ENCODE measurements around the gene FSTL5. TPM values are rescaled to one million over a fixed set of nuclear protein-coding genes. Genes with fewer than 3 reads are reported as not detected.
"Not testable (repeated sequence)": the region's sequence is repeated elsewhere in the genome, so short reads cannot be mapped to it uniquely, and the experiment has no call there.

Gene FSTL5
- total and polyA plus RNA-seq, 9 donors = 1.2 to 12.3 (median 2.8) TPM

- Histone ChIP-seq H3K36me3 (ENCODE audit: control insufficient read depth, insufficient read depth, low read length) (no peaks in the 10 kb centered on the region), H3K9me3 (replicated peaks; ENCODE audit: control insufficient read depth, low read depth, low read length) (no peaks in the 10 kb centered on the region), H3K27me3 (ENCODE audit: control insufficient read depth, insufficient read depth, low read length) (no peaks in the 10 kb centered on the region), H3K27ac (ENCODE audit: low read length) (no peak overlapping the region), H3K4me1 (ENCODE audit: control insufficient read depth, insufficient read depth, low read length) (no peaks in the 10 kb centered on the region), H3K4me3 (ENCODE audit: low read length) (no peak overlapping the region)
- DNase-seq = no peak
- 83% methylated on average over 1 of the region's 5 CpGs for whole genome bisulfite sequencing (ENCODE audit: insufficient coverage)
Measured at GRCh38 chr4:162104459-162105124, 59.2 kb downstream of the FSTL5 start.

- not testable (repeated sequence) for H3K4me3 ChIP-seq (ENCODE audit: low read length); H3K4me1 ChIP-seq (ENCODE audit: control insufficient read depth, insufficient read depth, low read length); H3K9me3 ChIP-seq (replicated peaks; ENCODE audit: control insufficient read depth, low read depth, low read length); DNase-seq; H3K36me3 ChIP-seq (ENCODE audit: control insufficient read depth, insufficient read depth, low read length); H3K27ac ChIP-seq (ENCODE audit: low read length); H3K27me3 ChIP-seq (ENCODE audit: control insufficient read depth, insufficient read depth, low read length)
- 96% methylated on average over 11 of the region's 12 CpGs for WGBS (ENCODE audit: insufficient coverage)
Measured at GRCh38 chr4:162103908-162104307, 59.9 kb downstream of the FSTL5 start.

GRCh38 chr4:162102713-162103112 lies 61.1 kb downstream of the FSTL5 start:
- DNase-seq = no peak
- Histone ChIP-seq H3K4me1 (ENCODE audit: control insufficient read depth, insufficient read depth, low read length) (no peaks in the 10 kb centered on the region), H3K9me3 (replicated peaks; ENCODE audit: control insufficient read depth, low read depth, low read length) (no peaks in the 10 kb centered on the region), H3K27ac (ENCODE audit: low read length) (no peak overlapping the region), H3K27me3 (ENCODE audit: control insufficient read depth, insufficient read depth, low read length) (no peaks in the 10 kb centered on the region), H3K36me3 (ENCODE audit: control insufficient read depth, insufficient read depth, low read length) (no peaks in the 10 kb centered on the region), H3K4me3 (ENCODE audit: low read length) (no peak overlapping the region)
- no CpG with 5 or more reads among the region's 1 CpG for WGBS (ENCODE audit: insufficient coverage)

- peak; percentile 4 for DNase-seq
- Histone ChIP-seq H3K27ac (ENCODE audit: low read length) (no peak overlapping the region), H3K27me3 (ENCODE audit: control insufficient read depth, insufficient read depth, low read length) (no peaks in the 10 kb centered on the region), H3K36me3 (ENCODE audit: control insufficient read depth, insufficient read depth, low read length) (no peaks in the 10 kb centered on the region), H3K9me3 (replicated peaks; ENCODE audit: control insufficient read depth, low read depth, low read length) (no peaks in the 10 kb centered on the region), H3K4me3 (ENCODE audit: low read length) (no peak overlapping the region), H3K4me1 (ENCODE audit: control insufficient read depth, insufficient read depth, low read length) (no peaks in the 10 kb centered on the region)
- no CpG with 5 or more reads among the region's 1 CpG for WGBS (ENCODE audit: insufficient coverage)
Measured at GRCh38 chr4:162101337-162101736, 62.5 kb downstream of the FSTL5 start.

GRCh38 chr4:162075726-162076125 lies 88.1 kb downstream of the FSTL5 start:
- Histone ChIP-seq H3K9me3 (replicated peaks; ENCODE audit: control insufficient read depth, low read depth, low read length) (no peaks in the 10 kb centered on the region), H3K4me3 (ENCODE audit: low read length) (no peak overlapping the region), H3K4me1 (ENCODE audit: control insufficient read depth, insufficient read depth, low read length) (no peaks in the 10 kb centered on the region), H3K36me3 (ENCODE audit: control insufficient read depth, insufficient read depth, low read length) (no peaks in the 10 kb centered on the region), H3K27me3 (ENCODE audit: control insufficient read depth, insufficient read depth, low read length) (no peaks in the 10 kb centered on the region), H3K27ac (ENCODE audit: low read length) (no peak overlapping the region)
- peak; percentile 76 for DNase-seq
- no CpG with 5 or more reads among the region's 2 CpGs for WGBS (ENCODE audit: insufficient coverage)

- Histone ChIP-seq H3K36me3 (ENCODE audit: control insufficient read depth, insufficient read depth, low read length) (no peaks in the 10 kb centered on the region), H3K4me1 (ENCODE audit: control insufficient read depth, insufficient read depth, low read length) (no peaks in the 10 kb centered on the region), H3K27me3 (ENCODE audit: control insufficient read depth, insufficient read depth, low read length) (no peaks in the 10 kb centered on the region), H3K9me3 (replicated peaks; ENCODE audit: control insufficient read depth, low read depth, low read length) (no peaks in the 10 kb centered on the region), H3K4me3 (ENCODE audit: low read length) (no peak overlapping the region), H3K27ac (ENCODE audit: low read length) (no peak overlapping the region)
- DNase-seq = peak; percentile 14
- no CpG with 5 or more reads among the region's 2 CpGs for WGBS (ENCODE audit: insufficient coverage)
Measured at GRCh38 chr4:162061214-162061613, 102.6 kb downstream of the FSTL5 start.

GRCh38 chr4:162059656-162060055 lies 104.1 kb downstream of the FSTL5 start:
- Histone ChIP-seq H3K27me3 (ENCODE audit: control insufficient read depth, insufficient read depth, low read length) (no peaks in the 10 kb centered on the region), H3K4me3 (ENCODE audit: low read length) (no peak overlapping the region), H3K9me3 (replicated peaks; ENCODE audit: control insufficient read depth, low read depth, low read length) (no peaks in the 10 kb centered on the region), H3K4me1 (ENCODE audit: control insufficient read depth, insufficient read depth, low read length) (no peaks in the 10 kb centered on the region), H3K36me3 (ENCODE audit: control insufficient read depth, insufficient read depth, low read length) (no peaks in the 10 kb centered on the region), H3K27ac (ENCODE audit: low read length) (no peak overlapping the region)
- no CpG with 5 or more reads among the region's 1 CpG for WGBS (ENCODE audit: insufficient coverage)
- peak; percentile 73 for DNase-seq

- no peaks in the 10 kb centered on the region for H3K36me3 ChIP-seq (ENCODE audit: control insufficient read depth, insufficient read depth, low read length)
- DNase-seq = no peak
- WGBS (ENCODE audit: insufficient coverage) = 50% methylated on average over 1 of the region's 8 CpGs
- no peaks in the 10 kb centered on the region for H3K9me3 ChIP-seq (replicated peaks; ENCODE audit: control insufficient read depth, low read depth, low read length)
- no peak overlapping the region for H3K27ac ChIP-seq (ENCODE audit: low read length)
- no peaks in the 10 kb centered on the region for H3K4me1 ChIP-seq (ENCODE audit: control insufficient read depth, insufficient read depth, low read length)
- no peak overlapping the region for H3K4me3 ChIP-seq (ENCODE audit: low read length)
- H3K27me3 ChIP-seq (ENCODE audit: control insufficient read depth, insufficient read depth, low read length) = no peaks in the 10 kb centered on the region
Measured at GRCh38 chr4:162056990-162057389, 106.8 kb downstream of the FSTL5 start.

- no peak overlapping the region for H3K27ac ChIP-seq (ENCODE audit: low read length)
- H3K4me3 ChIP-seq (ENCODE audit: low read length) = no peak overlapping the region
- H3K4me1 ChIP-seq (ENCODE audit: control insufficient read depth, insufficient read depth, low read length) = no peaks in the 10 kb centered on the region
- H3K27me3 ChIP-seq (ENCODE audit: control insufficient read depth, insufficient read depth, low read length) = no peaks in the 10 kb centered on the region
- H3K36me3 ChIP-seq (ENCODE audit: control insufficient read depth, insufficient read depth, low read length) = no peaks in the 10 kb centered on the region
- WGBS (ENCODE audit: insufficient coverage) = 0% methylated on average over 1 of the region's 4 CpGs
- peak; percentile 67 for DNase-seq
- no peaks in the 10 kb centered on the region for H3K9me3 ChIP-seq (replicated peaks; ENCODE audit: control insufficient read depth, low read depth, low read length)
Measured at GRCh38 chr4:162046135-162046534, 117.7 kb downstream of the FSTL5 start.

GRCh38 chr4:162038112-162038511 lies 125.7 kb downstream of the FSTL5 start:
- H3K27me3 ChIP-seq (ENCODE audit: control insufficient read depth, insufficient read depth, low read length) = no peaks in the 10 kb centered on the region
- no peaks in the 10 kb centered on the region for H3K36me3 ChIP-seq (ENCODE audit: control insufficient read depth, insufficient read depth, low read length)
- no peaks in the 10 kb centered on the region for H3K9me3 ChIP-seq (replicated peaks; ENCODE audit: control insufficient read depth, low read depth, low read length)
- WGBS (ENCODE audit: insufficient coverage) = no CpG with 5 or more reads among the region's 3 CpGs
- no peak for DNase-seq
- H3K4me3 ChIP-seq (ENCODE audit: low read length) = no peak overlapping the region
- no peak overlapping the region for H3K27ac ChIP-seq (ENCODE audit: low read length)
- H3K4me1 ChIP-seq (ENCODE audit: control insufficient read depth, insufficient read depth, low read length) = no peaks in the 10 kb centered on the region

GRCh38 chr4:162017863-162018262 lies 145.9 kb downstream of the FSTL5 start:
- no peak for DNase-seq
- Histone ChIP-seq H3K27ac (ENCODE audit: low read length) (no peak overlapping the region), H3K4me1 (ENCODE audit: control insufficient read depth, insufficient read depth, low read length) (no peaks in the 10 kb centered on the region), H3K27me3 (ENCODE audit: control insufficient read depth, insufficient read depth, low read length) (no peaks in the 10 kb centered on the region), H3K36me3 (ENCODE audit: control insufficient read depth, insufficient read depth, low read length) (no peaks in the 10 kb centered on the region), H3K9me3 (replicated peaks; ENCODE audit: control insufficient read depth, low read depth, low read length) (no peaks in the 10 kb centered on the region), H3K4me3 (ENCODE audit: low read length) (no peak overlapping the region)
- WGBS (ENCODE audit: insufficient coverage) = 100% methylated on average over 1 of the region's 2 CpGs
